NCI-H2029 treated with DMSO at 0.1 percent for 48 hours (cell line): Measurements from ENCODE around the gene GGTLC2.
"Not testable (repeated sequence)": the region's sequence is repeated elsewhere in the genome, so short reads cannot be mapped to it uniquely, and the experiment has no call there.

Source experiments
- DNase-seq: peaks from one replicate; lab custom pipeline; 2025; lab: John Stamatoyannopoulos, UW

Gene GGTLC2

DNA sequence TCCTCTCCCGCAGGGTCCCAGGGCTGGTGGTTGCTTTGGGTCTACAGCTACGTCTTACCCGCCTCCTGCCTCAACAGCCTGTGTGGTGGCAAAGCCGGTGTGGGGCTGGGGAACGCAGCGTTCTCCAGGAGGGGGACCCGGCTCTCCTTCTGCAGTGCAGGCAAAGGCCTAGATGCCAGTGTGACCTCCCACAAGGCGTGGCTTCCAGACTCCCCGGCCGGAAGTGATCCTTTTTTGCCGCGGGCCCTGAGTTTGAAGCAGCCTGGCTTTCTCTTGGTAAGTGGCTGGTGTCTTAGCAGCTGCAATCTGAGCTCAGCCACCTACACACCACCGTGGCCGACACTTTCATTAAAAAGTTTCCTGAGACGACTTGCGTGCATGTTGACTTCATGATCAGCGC is 6.1 kb upstream of the GGTLC2 start:
- DNase-seq = not testable (repeated sequence)

DNA sequence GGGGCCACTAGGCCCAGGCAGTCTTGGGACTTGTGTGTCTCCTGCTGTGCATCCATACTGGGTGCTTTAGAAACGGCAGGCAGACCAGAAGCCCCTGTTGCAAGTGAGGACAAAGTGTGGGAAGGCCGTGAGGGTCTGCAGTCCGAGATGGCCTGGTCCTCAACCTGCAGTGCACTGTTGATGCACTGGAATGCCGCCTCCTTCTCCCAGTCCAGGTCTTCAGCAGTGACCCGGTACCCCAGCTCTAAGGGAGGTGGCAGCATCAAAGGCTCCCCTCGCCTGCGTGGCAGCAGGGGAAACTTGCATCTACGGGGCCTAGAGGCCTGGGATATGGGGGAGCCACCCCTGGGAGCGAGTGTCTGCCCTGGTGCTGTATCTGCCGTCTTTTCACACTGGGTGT is 2.2 kb upstream of the GGTLC2 start:
- not testable (repeated sequence) for DNase-seq

DNA sequence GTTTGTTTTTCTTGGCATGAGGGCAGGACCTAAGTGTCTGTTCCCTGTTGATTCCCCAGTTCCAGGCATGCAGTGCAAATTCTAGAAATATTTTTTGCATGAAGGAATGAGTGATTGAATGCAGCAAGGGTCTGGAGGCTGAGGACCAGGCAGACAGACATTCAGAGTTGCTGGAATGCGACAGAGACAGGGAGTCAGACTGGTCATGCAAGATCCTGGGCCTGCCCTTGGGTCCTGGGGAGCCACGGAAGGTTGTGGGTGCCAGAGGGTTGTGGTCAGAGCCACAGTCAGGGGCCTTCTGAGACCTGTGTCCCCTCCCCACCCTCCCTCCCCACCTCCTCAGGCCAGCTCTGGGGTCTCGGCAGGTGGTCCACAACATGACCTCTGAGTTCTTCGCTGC is 1.6 kb downstream of the GGTLC2 start:
- not testable (repeated sequence) for DNase-seq

DNA sequence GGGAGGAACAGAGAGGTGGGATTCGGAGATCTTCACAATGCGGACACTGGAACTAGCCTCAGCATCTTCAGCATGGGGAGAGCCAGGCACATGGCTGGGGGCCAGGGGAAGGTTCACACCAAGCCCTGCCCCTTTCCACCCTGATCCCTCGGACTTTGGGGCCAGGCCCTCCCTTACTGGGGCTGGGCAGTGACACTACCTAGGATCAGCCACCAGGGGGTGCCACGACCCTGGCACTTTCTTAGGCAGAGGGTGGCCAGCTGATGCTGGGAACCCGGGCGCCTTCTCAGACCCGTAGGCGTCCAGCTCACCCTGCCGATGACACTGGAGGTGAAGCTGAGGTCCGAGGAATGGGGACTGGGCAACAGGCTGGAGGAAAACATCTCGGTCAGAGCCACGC is 3.5 kb downstream of the GGTLC2 start:
- not testable (repeated sequence) for DNase-seq

DNA sequence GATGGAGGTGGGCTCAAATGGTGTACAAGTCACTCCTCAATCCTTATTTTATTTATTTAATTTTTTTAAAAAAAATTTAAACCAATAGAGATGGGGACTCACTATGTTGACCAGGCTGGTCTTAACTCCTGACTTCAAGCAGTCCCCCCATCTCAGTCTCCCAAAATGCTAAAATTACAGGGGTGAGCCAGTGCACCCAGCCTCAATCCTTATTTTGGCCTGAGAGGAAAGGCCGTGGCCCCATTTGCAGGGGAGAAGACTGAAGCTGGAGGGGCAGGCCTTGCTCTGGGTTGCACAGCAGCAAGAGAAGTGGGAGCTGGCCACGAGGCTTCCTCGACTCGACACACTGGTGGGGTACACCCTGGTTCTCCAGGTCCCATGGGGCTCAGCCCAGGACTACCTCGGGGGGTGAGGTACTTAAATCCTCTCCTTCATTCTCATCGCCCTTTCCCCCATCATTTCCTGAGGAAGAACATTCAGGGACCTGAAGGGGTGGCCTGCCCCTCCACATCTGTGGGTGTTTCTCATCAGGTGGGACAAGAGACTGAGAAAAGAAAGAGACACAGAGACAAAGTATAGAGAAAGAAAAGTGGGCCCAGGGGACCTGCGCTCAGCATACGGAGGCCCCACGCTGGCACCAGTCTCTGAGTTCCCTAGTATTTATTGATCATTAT is 4.6 kb downstream of the GGTLC2 start:
- not testable (repeated sequence) for DNase-seq

DNA sequence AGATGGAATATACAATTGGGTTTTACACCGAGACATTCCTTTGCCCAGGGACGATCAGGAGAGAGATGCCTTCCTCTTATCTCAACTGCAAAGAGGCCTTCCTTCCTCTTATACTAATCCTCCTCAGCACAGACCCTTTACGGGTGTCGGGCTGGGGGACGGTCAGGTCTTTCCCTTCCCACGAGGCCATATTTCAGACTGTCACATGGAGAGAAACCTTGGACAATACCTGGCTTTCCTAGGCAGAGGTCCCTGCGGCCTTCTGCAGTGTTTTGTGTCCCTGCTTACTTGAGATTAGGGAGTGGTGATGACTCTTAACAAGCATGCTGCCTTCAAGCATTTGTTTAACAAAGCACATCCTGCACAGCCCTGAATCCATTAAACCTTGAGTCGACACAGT is 5.3 kb downstream of the GGTLC2 start:
- not testable (repeated sequence) for DNase-seq

DNA sequence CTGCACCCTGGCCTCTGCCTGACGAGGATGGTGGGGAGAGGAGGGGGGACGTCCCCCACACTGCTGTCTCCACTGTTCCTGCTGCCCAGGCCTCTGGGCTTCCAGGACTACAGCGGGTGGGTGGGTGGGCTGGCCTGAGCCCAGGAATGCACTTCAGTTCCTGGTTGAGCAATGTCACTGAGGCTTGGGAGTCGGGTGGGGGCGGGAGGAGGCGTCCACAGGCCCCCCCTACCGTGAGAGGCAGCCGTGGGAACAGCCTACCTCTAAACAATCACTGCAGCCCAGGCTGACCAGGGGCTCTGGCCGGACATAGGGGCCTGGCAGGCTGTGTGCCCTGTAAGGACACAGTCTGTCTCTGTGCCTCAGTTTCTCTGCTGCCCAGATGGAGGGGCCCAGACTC is 6.0 kb downstream of the GGTLC2 start:
- not testable (repeated sequence) for DNase-seq

DNA sequence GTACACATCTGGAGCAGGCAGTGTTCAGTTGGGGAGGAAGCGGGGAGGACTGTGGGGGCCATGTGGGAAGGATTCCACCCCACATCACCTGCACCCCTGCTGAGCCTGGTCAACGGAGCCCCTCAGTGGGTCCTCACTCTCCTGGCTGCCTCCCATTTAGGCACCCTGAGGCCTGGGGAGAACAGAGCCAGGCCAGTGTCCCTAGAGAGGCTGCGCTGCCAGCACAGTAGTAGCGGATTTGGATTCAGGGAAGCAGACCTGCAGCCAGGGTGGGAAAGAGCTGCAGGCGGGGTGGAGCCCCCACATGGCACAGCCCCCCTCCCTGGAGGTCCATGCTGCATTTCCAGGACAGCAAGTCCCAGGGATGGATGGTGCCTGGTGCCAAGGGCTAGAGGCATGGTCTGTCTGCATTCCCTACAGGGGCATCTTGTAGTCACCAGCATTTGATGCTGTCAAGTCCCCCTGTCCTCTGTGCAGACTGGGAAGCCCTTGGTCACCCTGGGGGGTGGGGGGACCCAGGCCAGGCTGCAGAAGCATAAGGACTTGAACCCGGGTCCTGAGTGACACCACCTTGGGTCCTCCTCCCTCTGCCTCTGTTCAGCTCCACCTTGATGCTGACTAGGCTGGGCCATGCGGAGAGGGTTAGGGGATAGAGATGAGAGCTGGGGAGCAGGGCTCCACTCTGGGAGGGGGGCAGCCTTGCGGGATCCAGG is 6.5 kb downstream of the GGTLC2 start:
- not testable (repeated sequence) for DNase-seq

DNA sequence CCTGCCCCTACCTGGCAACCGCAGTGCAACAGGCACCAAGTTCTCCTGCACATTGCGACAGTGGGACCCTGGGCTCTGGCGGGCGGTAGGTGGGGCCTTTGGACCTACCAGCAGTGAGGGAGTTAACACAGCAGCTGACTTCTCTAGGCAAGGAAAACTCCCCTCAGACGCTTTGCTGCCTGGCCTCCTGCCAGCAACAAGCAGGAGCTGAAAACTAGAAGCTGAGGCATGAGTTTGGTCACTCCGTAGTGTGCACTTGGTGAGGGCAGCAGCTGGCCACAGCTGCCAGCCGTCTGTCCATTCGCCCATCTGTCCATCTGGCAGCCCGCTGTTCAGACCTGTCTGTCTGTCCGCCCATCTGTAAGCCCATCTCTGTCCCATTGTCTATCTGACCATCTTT is 7.2 kb downstream of the GGTLC2 start:
- not testable (repeated sequence) for DNase-seq

DNA sequence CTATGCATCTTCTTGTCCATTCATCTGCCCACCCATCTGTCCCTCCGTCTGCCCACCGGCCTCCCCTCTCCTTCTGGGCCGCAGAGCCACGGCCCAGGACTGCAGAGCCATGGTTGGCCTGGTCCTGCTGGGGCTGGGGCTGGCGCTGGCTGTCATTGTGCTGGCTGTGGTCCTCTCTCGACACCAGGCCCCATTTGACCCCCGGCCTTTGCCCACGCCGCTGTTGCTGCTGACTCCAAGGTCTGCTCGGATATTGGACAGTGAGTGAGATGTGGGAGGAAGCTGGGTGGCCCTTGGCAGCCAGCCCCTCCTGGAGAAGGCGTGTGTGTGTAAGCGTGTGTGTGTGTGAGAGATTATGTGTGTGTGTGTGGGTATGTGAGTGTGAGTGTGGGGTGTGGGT is 7.7 kb downstream of the GGTLC2 start:
- DNase-seq = not testable (repeated sequence)

DNA sequence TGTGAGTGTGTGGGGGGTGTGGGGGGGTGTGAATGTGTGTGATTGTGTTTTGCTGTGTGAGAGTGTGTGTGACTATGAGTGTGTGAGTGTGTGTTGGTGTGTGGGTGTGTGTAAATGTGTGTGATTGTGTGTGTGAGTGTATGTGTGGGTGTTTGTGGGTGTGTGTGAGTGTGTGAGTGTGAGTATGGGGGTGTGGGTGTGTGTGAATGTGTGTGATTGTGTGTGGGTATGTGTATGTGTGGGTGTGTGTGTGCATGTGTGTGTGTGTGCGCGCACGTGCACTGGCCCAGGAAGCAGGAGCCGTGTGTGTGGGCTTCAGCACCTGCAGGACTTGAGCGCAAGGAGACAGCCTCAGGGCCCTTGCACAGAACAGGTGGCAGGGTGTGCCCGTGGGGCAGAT is 8.2 kb downstream of the GGTLC2 start:
- not testable (repeated sequence) for DNase-seq

DNA sequence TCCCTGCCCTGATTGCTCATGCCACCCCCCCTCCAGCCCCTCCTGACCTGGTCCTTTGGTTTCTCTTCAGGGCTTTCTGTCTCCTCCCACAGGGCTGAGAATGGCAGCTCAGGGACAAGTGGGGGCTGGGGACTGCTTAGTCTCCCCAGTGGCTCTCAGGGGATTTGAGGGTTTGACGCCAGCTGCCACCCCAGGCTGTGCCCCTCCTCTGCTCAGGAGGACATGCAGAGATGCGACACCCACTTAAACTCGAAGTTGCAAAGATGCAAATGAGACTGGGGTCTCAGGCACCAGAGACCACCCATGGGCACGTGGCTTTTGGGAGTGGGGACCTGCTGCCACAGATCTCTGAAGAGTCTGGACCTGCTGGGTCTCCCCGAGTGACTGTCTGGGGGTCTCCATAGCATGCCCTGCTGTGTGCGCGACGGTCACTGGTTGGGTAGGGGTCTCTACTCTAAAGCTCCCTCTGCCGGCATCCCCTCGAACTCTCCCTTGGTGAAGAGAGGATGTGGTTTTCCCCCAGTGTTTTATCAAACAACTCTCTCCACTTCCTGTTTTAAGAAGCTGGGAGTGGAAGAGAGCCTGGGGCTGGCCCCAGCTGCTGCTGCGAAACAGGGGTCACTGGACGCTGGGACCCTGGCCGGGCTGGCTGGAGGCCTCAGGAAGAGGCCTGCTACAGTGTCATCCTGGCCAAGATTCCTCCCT is 9.4 kb downstream of the GGTLC2 start:
- not testable (repeated sequence) for DNase-seq

DNA sequence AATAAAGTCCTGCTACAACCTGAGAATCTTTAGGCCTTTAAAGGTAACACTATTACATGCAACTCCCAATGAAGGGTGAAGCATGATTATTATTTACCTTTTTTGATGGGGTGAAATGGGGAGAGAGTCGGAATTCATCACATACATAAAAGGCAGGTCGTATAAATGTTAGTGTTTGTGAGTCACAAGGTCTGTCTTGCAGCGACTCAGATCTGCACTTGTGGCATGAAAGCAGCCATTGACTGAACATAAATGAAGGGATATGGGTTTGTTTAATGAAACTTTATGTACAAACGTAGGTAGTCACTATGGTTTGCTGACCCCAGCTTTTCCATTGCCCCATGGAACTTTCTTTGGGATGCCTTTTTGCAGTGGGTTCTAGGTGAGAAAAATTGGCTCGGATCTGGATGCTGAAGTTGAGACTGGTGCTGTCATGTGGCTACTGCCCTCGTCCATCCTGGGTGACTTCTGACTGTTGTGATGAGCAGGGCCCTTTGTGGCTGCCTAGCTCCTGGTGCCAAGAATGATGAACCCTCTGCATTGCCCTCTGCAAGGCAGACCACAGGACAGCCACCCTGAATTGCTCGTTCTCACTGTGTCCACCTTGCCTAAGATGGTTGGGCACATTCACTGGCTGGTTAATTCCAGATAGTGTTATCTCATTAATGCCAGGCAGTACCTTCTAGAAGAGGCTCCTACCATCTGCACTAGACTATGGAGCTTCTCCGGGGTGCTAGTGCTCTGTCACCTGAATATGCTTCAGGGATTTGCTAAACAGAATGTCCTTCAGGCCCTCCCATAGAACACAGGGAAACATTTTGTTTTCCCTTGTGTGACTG is 11.3 kb downstream of the GGTLC2 start:
- no peak for DNase-seq

DNA sequence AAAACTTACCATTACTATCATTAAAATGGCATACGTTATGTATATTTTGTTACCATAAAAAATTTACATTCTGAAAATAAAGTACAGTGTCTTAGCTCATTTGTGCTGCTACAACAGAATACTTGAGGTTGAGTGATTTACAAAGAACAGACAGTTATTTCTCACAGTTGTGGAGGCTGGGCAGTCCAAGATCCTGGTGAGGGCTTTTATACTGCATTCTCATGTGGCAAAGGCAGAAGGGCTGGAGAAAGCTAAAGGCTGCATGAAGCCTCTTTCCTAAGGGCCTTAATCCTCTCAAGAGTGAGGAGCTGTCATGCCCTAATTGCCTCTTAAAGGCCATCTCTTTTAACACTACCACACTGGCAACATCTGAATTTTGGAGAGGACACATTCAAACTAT is 13.3 kb downstream of the GGTLC2 start:
- DNase-seq = no peak

DNA sequence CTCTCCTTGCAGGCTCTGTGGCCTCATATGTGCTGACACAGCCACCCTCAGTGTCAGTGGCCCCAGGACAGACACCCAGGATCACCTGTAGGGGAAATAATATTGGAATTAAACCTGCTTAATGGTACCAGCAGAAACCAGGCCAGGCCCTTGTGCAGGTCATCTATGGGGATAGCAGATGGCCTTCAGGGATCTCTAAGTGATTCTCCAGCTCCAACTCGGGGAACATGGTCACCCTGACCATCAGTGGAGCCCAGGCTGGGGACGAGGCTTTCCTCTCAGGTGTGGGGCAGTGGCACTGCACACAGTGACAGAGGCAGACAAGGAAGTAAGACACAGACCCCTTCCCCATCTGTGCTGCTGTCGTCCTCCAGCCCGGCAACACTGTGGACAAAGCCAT is 16.9 kb downstream of the GGTLC2 start:
- DNase-seq = no peak

DNA sequence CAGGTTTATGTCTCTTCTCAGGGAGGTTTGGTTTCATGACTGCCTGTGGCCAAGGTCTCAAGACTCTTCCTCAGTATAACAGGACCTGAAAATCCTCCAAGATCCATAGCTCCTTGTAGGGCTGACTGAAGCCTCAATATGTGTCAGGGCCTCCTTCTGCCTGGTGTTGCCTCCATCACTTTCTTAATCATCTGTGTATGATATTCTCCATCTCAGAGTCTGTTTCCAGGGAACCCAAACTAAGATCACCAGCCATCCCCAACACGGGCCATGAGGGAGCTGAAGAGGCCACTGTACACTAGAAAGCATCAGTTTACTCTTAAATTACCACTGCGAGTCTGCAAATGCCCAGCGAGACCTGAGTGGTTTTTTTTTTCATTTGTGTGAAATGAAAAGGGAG is 17.7 kb downstream of the GGTLC2 start:
- no peak for DNase-seq

DNA sequence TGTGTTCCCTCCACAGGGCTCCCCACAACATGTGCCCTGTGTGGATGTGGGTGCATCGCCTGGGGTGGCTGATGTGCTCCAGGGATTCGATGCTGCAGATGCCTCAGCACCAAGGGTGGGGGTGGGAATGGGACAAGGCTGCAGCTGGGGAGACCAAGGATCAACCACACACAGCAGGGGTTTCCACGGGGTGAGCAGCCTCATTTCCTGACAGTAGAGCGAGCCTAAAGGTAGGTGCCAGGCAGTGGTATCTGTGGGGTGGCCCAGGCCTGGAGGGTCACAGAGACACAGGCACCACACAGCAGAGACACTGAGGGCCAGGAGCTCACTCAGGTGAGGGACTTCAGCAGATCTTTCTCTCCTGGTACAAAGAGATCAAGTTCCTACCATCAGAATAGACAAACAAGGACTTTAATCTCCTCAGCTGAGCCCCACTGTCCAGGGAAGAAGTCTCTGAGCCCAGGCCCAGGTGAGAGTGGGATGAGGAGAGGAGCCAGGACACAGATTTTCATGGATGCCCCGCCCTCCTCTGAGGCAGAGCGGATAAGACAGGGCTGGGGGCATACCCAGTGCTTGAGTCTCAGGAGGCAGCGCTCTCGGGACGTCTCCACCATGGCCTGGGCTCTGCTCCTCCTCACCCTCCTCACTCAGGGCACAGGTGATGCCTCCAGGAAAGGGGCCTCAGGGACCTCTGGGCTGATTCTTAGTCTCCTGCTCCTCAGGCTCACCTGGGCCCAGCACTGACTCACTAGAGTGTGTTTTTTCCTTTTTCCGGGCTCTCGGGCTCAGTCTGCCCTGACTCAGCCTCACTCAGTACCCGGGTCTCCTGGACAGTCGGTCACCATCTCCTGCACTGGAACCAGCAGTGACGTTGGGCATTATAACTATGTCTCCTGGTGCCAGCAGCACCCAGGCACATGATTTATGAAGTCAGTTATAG is 19.7 kb downstream of the GGTLC2 start:
- DNase-seq = no peak

DNA sequence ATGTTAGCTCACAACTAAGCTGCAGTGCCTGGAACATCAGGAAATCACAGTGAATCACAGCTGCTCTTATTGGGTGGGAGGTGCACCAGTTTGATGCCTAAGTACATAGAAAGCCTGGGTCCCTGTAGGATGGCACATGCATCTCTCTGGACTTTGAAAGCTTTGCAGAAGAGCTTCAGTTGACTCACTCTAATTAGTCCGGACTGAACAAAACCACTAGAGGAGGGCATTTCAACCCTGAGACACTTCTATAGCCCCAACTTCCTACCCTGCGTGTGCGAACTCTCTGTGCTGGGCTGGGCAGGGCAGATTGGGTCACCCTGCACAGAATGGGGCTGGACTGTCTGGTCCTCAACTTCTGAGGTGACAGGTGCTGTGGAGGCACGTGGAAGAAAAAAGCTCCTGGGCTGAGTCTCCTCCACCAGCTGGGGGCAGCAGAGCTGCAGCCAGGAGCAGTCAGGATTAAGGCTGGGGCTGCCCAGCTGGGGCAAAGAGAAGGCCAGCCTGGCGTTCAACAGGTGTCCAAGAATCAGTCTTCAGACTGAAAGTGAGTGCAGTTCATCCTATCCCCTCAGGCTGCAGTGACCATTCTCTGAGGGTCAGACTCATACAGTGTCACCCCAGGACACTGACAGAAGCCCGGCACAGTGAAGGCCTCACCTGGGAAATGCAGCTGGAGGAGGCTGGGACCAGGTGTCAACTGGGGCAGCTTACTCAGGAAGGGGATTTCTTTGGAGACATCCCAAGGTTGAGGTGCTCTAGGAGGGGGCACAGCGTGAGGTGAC is 22.1 kb downstream of the GGTLC2 start:
- DNase-seq = no peak

DNA sequence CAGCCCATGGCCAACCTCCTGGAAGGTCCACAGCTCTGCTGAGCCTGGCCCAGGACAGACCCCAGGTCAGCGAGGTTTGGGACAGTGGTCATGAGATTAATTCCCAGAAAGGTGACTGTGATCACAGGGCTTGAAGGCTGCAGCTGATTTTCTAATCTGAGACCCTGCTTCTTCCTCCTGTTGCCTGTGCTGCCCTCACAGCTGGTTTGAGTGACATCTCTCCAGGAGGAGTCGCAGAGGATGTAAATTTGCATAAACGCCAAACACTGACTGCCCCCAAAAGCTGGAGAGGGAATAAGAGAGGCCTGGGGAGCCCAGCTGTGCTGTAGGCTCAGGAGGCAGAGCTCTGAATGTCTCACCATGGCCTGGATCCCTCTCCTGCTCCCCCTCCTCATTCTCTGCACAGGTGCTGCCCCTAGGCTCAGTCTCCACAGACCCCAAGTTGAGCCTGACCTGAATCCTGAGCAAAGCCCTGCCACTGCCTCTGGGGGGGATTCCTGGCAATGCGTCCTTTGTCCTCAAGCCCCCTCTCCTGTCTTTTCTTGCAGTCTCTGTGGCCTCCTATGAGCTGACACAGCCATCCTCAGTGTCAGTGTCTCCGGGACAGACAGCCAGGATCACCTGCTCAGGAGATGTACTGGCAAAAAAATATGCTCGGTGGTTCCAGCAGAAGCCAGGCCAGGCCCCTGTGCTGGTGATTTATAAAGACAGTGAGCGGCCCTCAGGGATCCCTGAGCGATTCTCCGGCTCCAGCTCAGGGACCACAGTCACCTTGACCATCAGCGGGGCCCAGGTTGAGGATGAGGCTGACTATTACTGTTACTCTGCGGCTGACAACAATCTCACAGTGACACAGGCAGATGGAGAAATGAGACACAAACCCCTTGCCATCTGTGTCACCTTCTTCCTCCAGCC is 23.8 kb downstream of the GGTLC2 start:
- DNase-seq = no peak
